ENCODE measurements around the gene PLA2G4F. TPM values are rescaled to one million over a fixed set of nuclear protein-coding genes. Genes with fewer than 3 reads are reported as not detected.

The PLA2G4F gene
- total and polyA plus RNA-seq, 2 donors from 2014 or later: 35.9 to 51.2 TPM

- H3K9me3 ChIP-seq (ENCODE audit: control insufficient read depth in 2 of 3, insufficient read depth in 1 of 3, low read length in 3 of 3): no peaks in the 10 kb centered on the region
These were observed 35.4 kb downstream of the PLA2G4F start for GRCh38 chr15:42121021-42121420.

GRCh38 chr15:42120285-42120684, 36.2 kb downstream of the PLA2G4F start:
- no peak overlapping the region for H3K27ac ChIP-seq (ENCODE audit: low read depth in 2 of 2, low read length in 2 of 2)
- H3K9me3 ChIP-seq (ENCODE audit: control insufficient read depth in 2 of 3, insufficient read depth in 1 of 3, low read length in 3 of 3): no peaks in the 10 kb centered on the region
- no peak overlapping the region for H3K4me3 ChIP-seq (ENCODE audit: low read length in 3 of 3)
- FAIRE-seq (no peak), DNase-seq (no peak)
- TF ChIP-seq CTCF (IDR thresholded peaks at IDR 0.05; ENCODE audit: borderline replicate concordance, extremely low read depth, insufficient read depth): no peak
- H3K36me3 ChIP-seq (ENCODE audit: control insufficient read depth in 2 of 3, insufficient read depth in 3 of 3, low read length in 3 of 3): no peaks in the 10 kb centered on the region
- H3K4me1 ChIP-seq (ENCODE audit: control insufficient read depth in 2 of 3, insufficient read depth in 2 of 3, low read depth in 1 of 3, low read length in 3 of 3): no peaks in the 10 kb centered on the region
- no peak overlapping the region for H3K9ac ChIP-seq (ENCODE audit: low read length in 3 of 3)
- H3K27me3 ChIP-seq (ENCODE audit: control insufficient read depth, insufficient read depth, low read length): no peaks in the 10 kb centered on the region
- intact Hi-C loops (cut with DNase I): no loop called here

More at GRCh38 chr15:42121021-42121420, 35.4 kb downstream of the PLA2G4F start:
- DNase-seq: no peak
- intact Hi-C loops (cut with DNase I): no loop called here
- FAIRE-seq: no peak
- Histone ChIP-seq H3K27ac (ENCODE audit: low read depth in 2 of 2, low read length in 2 of 2) (no peak overlapping the region), H3K4me1 (ENCODE audit: control insufficient read depth in 2 of 3, insufficient read depth in 2 of 3, low read depth in 1 of 3, low read length in 3 of 3) (no peaks in the 10 kb centered on the region), H3K4me3 (ENCODE audit: low read length in 3 of 3) (no peak overlapping the region), H3K36me3 (ENCODE audit: control insufficient read depth in 2 of 3, insufficient read depth in 3 of 3, low read length in 3 of 3) (no peaks in the 10 kb centered on the region), H3K27me3 (ENCODE audit: control insufficient read depth, insufficient read depth, low read length) (no peaks in the 10 kb centered on the region), H3K9ac (ENCODE audit: low read length in 3 of 3) (no peak overlapping the region)
- TF ChIP-seq CTCF (IDR thresholded peaks at IDR 0.05; ENCODE audit: borderline replicate concordance, extremely low read depth, insufficient read depth): no peak

GRCh38 chr15:42119446-42119760, 37.0 kb downstream of the PLA2G4F start:
- DNase-seq (no peak), FAIRE-seq (no peak)
- Histone ChIP-seq H3K27me3 (ENCODE audit: control insufficient read depth, insufficient read depth, low read length) (no peaks in the 10 kb centered on the region), H3K36me3 (ENCODE audit: control insufficient read depth in 2 of 3, insufficient read depth in 3 of 3, low read length in 3 of 3) (no peaks in the 10 kb centered on the region), H3K4me1 (ENCODE audit: control insufficient read depth in 2 of 3, insufficient read depth in 2 of 3, low read depth in 1 of 3, low read length in 3 of 3) (no peaks in the 10 kb centered on the region), H3K4me3 (ENCODE audit: low read length in 3 of 3) (no peak overlapping the region), H3K9me3 (ENCODE audit: control insufficient read depth in 2 of 3, insufficient read depth in 1 of 3, low read length in 3 of 3) (no peaks in the 10 kb centered on the region), H3K27ac (ENCODE audit: low read depth in 2 of 2, low read length in 2 of 2) (no peak overlapping the region), H3K9ac (ENCODE audit: low read length in 3 of 3) (no peak overlapping the region)
- TF ChIP-seq CTCF (IDR thresholded peaks at IDR 0.05; ENCODE audit: borderline replicate concordance, extremely low read depth, insufficient read depth): no peak
- intact Hi-C loops (cut with DNase I): no loop called here
